HuH-7.5 (cell line): ENCODE measurements around the gene RIOX2.
A peak's percentile ranks its signal among the peaks of the same experiment; 100 is the strongest.
"Not testable (repeated sequence)": the region's sequence is repeated elsewhere in the genome, so short reads cannot be mapped to it uniquely, and the experiment has no call there.

Source experiments
- DNase-seq: peaks from one replicate; pipeline ENCODE4 v3.0.0; 2011; ENCODE audit warnings: low spot score

The RIOX2 gene

DNA sequence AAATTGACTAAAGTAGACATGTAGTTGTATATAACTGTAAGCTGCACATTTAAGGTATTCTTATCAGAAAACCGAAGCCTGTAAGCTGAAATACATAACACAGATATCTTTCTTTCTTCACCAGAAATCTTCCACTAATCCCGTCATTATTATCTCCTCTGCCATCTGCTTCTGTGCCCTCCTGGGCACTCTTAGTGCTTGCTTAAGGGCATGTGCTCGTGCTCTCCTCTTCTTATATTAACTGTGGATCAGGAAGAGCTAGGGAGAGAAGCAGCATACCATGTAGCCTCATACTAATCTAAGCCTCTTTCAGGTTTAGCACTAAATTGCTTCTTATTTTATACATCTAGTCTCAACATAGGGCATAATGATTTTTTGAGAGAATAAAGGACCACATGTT lies 60.8 kb downstream of the RIOX2 start:
- no peak for DNase-seq

DNA sequence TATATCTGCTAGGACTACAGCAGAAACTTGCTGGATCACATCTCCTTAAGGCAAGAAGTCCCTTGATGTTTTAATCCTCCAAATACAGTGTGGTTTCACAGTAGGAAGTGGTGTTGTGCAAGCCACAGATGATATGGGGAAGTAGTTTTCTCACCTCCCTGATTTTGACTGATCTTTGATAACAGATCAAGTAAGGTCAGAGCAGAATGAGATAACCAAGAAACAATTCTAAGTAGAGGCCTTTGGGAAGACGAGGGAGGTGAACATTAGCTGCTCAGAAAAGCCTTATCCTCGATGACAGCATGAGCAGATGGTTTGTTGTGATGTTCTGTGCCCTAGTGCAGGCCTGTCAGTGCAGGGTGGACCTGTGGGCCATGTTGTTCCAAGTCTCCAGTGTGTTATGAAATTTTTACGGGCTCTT lies 61.3 kb downstream of the RIOX2 start:
- no peak for DNase-seq

DNA sequence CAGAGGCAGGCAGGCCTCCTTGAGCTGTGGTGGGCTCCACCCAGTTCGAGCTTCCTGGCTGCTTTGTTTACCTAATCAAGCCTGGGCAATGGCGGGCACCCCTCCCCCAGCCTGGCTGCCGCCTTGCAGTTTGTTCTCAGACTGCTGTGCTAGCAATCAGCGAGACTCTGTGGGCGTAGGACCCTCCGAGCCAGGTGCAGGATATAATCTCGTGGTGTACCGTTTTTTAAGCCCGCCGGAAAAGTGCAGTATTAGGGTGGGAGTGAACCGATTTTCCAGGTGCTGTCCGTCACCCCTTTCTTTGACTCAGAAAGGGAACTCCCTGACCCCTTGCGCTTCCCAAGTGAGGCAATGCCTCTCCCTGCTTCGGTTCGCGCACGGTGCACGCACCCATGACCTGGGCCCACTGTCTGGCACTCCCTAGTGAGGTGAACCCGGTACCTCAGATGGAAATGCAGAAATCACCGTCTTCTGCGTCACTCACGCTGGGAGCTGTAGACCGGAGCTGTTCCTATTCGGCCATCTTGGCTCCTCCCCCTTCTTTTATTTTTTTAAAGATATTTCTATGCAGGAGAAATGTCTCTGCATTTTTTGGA lies 61.9 kb downstream of the RIOX2 start:
- not testable (repeated sequence) for DNase-seq

DNA sequence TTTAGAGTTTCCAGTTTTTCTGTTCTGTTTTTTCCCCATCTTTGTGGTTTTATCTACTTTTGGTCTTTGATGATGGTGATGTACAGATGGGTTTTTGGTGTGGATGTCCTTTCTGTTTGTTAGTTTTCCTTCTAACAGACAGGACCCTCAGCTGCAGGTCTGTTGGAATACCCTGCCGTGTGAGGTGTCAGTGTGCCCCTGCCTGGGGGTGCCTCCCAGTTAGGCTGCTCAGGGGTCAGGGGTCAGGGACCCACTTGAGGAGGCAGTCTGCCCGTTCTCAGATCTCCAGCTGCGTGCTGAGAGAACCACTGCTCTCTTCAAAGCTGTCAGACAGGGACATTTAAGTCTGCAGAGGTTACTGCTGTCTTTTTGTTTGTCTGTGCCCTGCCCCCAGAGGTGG lies 62.4 kb downstream of the RIOX2 start:
- DNase-seq: not testable (repeated sequence)

DNA sequence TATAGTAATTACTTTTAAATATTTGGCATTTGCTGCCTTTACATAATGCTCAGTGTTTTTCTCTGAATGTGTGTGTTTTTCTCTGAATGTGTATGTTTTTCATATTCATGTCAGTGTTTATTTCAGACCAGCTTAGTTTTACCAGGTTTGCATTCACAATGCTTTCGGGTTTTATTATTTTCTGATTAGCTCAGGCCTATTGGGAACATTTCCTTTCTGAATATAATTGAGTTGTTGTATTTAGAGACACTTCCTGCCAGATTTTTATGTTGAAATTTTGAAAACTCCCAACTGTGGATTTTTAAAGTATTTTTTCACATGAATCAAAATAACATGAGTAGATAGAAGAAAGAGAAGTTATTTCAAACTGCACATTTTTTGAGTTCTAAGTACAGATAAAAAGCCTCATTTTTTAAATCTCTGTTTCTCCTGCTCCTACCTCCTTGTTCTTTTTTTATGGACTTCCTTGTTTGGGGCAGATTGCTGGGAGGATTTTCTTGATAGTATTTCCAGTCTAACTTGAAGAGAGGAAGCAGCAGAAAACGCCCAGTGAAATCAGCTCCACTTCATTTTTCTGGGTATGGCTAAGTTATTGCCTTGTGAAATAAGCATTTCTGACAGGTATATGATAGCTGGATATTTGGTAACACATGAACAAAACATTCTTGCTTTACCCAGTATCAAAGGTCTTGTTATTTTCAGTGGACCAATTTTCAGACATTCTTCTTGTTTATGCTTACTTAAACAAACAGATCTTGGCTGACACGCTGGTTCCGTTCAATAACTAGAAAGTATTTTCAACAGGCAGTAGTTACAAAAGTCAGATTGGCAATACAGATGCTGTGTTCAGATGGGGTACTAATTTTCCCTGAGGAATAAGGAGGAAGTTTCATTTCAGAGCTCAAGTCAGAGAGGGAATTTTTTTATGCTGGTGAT lies 70.7 kb downstream of the RIOX2 start:
- peak; percentile 9 for DNase-seq

DNA sequence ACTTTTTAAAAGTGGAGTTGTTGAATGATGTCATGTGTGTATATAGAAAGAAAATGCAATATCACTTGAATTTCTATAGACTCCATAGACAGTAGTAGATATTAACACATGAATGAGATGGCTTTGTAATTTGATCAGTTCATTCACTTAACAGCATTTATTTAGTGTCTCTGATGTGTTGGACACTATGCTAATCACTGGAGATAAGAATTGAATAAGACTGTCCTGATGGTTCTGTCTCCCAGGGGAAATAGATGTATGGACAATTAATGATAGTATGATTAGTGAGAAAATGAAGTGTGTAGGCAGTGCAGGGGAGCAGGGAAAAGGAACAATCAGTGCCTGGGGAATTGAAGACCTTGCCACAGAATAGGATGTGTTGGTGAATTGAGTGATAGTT lies 72.9 kb downstream of the RIOX2 start:
- no peak for DNase-seq

DNA sequence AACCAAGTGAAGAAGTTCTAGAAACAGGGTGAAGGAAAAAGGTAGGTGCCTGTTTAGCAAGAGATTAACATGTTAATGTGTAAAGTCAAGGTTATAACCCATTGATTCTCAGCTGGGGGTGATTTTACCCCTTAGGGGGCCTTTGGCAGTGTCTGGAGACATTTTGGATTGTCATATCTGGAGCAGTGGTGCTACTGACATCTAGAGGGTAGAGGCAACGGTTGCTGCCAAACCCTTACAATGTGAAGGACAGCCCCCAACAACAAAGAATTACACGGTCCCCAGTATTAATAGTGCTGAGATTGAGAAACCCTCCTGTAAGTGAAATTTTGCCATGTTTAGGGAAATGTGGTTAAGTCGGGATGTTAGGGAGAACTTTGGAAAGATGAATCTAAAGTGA lies 75.7 kb downstream of the RIOX2 start:
- DNase-seq: no peak

DNA sequence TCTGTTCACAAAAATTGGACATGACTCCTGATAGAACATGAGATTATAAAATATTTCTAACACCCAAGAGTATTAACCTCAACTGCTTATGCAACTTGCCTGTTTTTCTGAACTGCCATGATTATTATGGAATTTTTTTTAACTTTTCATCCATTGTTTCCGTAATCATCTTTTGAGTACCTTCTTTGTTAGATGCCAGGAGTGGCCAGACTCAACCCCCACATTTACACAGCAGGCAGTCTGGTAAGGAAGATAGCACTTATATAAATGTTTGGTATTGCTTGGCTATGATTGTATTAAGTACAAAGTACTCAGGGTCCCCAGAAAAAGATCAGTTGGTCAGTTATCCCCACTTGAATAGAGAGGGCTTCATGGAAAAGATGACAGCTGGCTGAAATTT lies 76.1 kb downstream of the RIOX2 start:
- no peak for DNase-seq

DNA sequence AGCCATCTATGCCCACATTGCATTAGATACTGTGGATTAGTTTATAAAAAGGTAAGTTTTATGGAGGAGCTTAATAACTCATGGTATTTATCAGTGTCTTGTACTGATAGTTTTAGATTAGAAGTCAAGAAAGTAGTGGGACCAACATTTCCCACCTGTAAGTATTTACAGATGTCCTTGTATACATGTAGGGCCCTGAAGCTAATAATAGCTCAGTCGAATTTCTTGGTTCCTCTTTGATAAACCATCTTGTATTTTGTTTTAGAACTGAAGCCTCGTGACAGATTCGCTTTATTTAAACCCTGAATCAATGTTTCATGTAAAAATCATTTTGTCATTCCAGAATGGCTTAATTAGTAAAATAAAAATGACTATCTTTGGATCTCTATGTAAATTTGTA lies 77.0 kb downstream of the RIOX2 start:
- no peak for DNase-seq

DNA sequence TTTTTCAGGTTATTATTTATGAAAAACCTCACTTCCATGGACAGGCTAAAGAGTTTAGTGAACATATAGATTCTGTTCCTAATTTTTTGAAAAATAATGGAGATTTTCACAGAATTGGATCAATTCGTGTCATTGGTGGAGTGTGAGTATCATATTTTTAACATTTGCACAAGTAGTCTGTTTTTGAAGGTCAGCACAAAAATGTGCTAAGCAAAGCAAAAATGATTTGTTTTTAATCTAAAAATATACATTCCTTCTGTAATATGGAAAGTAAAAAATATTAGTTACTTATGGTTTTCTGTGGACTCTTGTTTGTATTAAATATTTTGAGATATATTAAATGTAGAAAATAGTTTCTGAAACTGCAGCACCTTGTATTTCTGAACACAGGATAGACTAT lies 79.4 kb downstream of the RIOX2 start:
- DNase-seq: no peak
